GM23338 (cell line): ENCODE measurements around the gene PEDS1.

Source experiments
- CREB1 ChIP-seq: fragments of 250-450 bp; sonication (Bioruptor Pico); IDR thresholded peaks from 2 replicates; pipeline ENCODE4 v1.5.0; 2020; ENCODE audit warnings: low read depth, mild to moderate bottlenecking, moderate library complexity
- CTCF ChIP-seq, 2 experiments: fragments of 200-600 bp in 1 of 2; sonication (generic) in 1 of 2; conservative IDR thresholded peaks; 2 replicates each; pipeline versions ENCODE4 v1.5.1 to v1.6.1; 2016 to 2017; ENCODE audit warnings: antibody characterized with exemption in 2 of 2, low read depth in 2 of 2, mild to moderate bottlenecking in 2 of 2, moderate library complexity in 1 of 2
- EZH2 ChIP-seq: fragments of 200-600 bp; sonication (generic); IDR thresholded peaks from one replicate; pipeline ENCODE4 v1.8.0; 2017; ENCODE audit warnings: antibody characterized with exemption, mild to moderate bottlenecking, low read depth; ENCODE audit not compliant: unreplicated experiment
- EZH2phosphoT487 ChIP-seq: fragments of 200-600 bp; sonication (generic); IDR thresholded peaks from one replicate; pipeline ENCODE4 v1.8.1; 2018; ENCODE audit warnings: antibody characterized with exemption; ENCODE audit not compliant: unreplicated experiment
- JUNB ChIP-seq: IDR thresholded peaks from one replicate; pipeline ENCODE4 v1.6.1; 2016; ENCODE audit warnings: antibody characterized with exemption; ENCODE audit not compliant: unreplicated experiment
- POLR2AphosphoS5 ChIP-seq: IDR thresholded peaks from 2 replicates; pipeline ENCODE4 v1.6.1; 2016; ENCODE audit warnings: antibody characterized with exemption, low read depth
- REST ChIP-seq: IDR thresholded peaks from one replicate; pipeline ENCODE4 v1.6.1; 2018; ENCODE audit warnings: antibody characterized with exemption; ENCODE audit not compliant: unreplicated experiment
- STAT1 ChIP-seq: IDR thresholded peaks from one replicate; pipeline ENCODE4 v1.6.1; 2016; ENCODE audit warnings: antibody characterized with exemption; ENCODE audit not compliant: unreplicated experiment
- ZNF114 ChIP-seq: fragments of 250-450 bp; sonication (Bioruptor Pico); IDR thresholded peaks from 2 replicates; pipeline ENCODE4 v1.5.0; 2020; ENCODE audit warnings: mild to moderate bottlenecking, moderate library complexity
- ZNF331 ChIP-seq: fragments of 250-450 bp; sonication (Bioruptor Pico); IDR thresholded peaks from 2 replicates; pipeline ENCODE4 v1.5.0; 2020; ENCODE audit warnings: low read depth, mild to moderate bottlenecking, moderate library complexity

DNA sequence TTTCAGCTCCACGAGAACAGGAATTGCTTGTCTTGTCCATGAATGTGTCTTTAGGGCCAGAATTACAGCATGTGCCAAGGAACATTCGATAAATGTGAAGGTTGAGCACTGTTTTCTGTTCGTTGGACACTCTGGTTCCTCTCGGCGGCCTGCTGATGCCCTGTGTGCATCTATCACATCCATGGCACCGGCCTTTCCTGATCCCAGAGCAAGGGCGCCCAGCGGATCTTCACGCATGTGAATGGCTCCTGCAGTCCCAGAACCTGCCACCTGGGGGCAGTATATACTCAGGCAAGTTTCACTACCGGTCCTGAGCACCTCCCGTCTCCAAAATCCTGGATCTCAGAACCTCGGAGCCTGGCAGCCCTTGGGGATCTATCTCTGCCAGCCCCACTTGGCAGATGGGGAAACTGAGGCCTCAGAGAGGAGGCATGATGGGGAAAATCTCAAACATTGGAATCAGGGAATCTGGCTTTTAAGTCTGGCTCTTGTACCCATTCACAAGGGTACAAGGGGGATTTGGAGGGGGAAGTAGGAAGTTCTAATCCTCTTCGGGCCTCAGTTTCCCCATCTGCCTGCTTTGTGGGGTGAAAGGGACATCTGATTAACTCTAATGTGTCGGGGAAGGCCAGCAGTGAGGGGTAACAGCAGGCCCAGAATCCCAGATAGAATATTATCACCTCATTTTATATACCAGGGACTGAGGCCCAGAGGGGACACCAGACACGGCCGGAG is 32.8 kb upstream of the PEDS1 start:
- no peak for TF ChIP-seq REST
- TF ChIP-seq CTCF (conservative IDR thresholded peaks at IDR 0.05; ENCODE audit: low read depth in 2 of 2), result peak; percentile 94 to 96
- TF ChIP-seq POLR2AphosphoS5, result no peak
- no peak for TF ChIP-seq CREB1 (CRISPR knock-in tag)
- TF ChIP-seq STAT1, result no peak
- TF ChIP-seq EZH2, result no peak
- TF ChIP-seq ZNF114 (CRISPR knock-in tag), result no peak
- TF ChIP-seq JUNB, result no peak
- TF ChIP-seq EZH2phosphoT487, result no peak
- TF ChIP-seq ZNF331, result no peak
